ENCODE results near the gene ELMO1. TPM values are rescaled to one million over a fixed set of nuclear protein-coding genes. Genes with fewer than 3 reads are reported as not detected.

ELMO1 gene
- total RNA-seq, 6 donors from 2014 or later, result 51.4 to 204 (median 73.7) TPM

GRCh38 chr7:37364856-37365255, 83.8 kb downstream of the ELMO1 start:
- Histone ChIP-seq H3K27ac (no peak overlapping the region), H3K4me1 (peaks cover 0 to 10% (median 6%) of the 10 kb centered on the region in 4 donors), H3K27me3 (no peaks in the 10 kb centered on the region), H3K4me3 (no peak overlapping the region), H3K36me3 (no peaks in the 10 kb centered on the region), H3K9me3 (no peaks in the 10 kb centered on the region)
- TF ChIP-seq POLR2AphosphoS5 (IDR thresholded peaks at IDR 0.05) (no peak), EP300 (IDR thresholded peaks at IDR 0.05) (no peak), CTCF (IDR thresholded peaks at IDR 0.05) (no peak), POLR2A (IDR thresholded peaks at IDR 0.05) (no peak)
- WGBS, 2 donors, result 84 to 88% methylated on average over 8 of the region's 8 CpGs
- no peak for DNase-seq
- no peak for ATAC-seq (ENCODE audit: low FRiP score in 2 of 2)

- Histone ChIP-seq H3K4me1 (peaks cover 0 to 10% (median 6%) of the 10 kb centered on the region in 4 donors), H3K27ac (no peak overlapping the region)
Measured at GRCh38 chr7:37363536-37364491, 84.8 kb downstream of the ELMO1 start.

GRCh38 chr7:37362802-37363201, 85.9 kb downstream of the ELMO1 start:
- Histone ChIP-seq H3K27me3 (no peaks in the 10 kb centered on the region), H3K4me3 (no peak overlapping the region), H3K9me3 (no peaks in the 10 kb centered on the region), H3K4me1 (peaks cover 1 to 12% (median 8%) of the 10 kb centered on the region in 4 donors), H3K27ac (no peak overlapping the region), H3K36me3 (no peaks in the 10 kb centered on the region)
- 81 to 91% methylated on average over 2 of the region's 2 CpGs for WGBS, 2 donors
- no peak for TF ChIP-seq POLR2A (IDR thresholded peaks at IDR 0.05)
- no peak for TF ChIP-seq EP300 (IDR thresholded peaks at IDR 0.05)
- TF ChIP-seq POLR2AphosphoS5 (IDR thresholded peaks at IDR 0.05), result no peak
- TF ChIP-seq CTCF (IDR thresholded peaks at IDR 0.05), result no peak
- no peak for DNase-seq
- no peak for ATAC-seq (ENCODE audit: low FRiP score in 2 of 2)

More at GRCh38 chr7:37363536-37364491, 84.8 kb downstream of the ELMO1 start:
- WGBS, 2 donors, result 83 to 91% methylated on average over 3 of the region's 3 CpGs
- H3K27me3 ChIP-seq, result no peaks in the 10 kb centered on the region
- H3K9me3 ChIP-seq, result no peaks in the 10 kb centered on the region
- TF ChIP-seq POLR2A (IDR thresholded peaks at IDR 0.05), result no peak
- TF ChIP-seq POLR2AphosphoS5 (IDR thresholded peaks at IDR 0.05), result no peak
- TF ChIP-seq EP300 (IDR thresholded peaks at IDR 0.05), result no peak
- TF ChIP-seq CTCF (IDR thresholded peaks at IDR 0.05), result no peak
- DNase-seq (no peak), ATAC-seq (ENCODE audit: low FRiP score in 2 of 2) (peak in 1 of 2 donors; percentile 64)
- H3K4me3 ChIP-seq, result no peak overlapping the region
- H3K36me3 ChIP-seq, result no peaks in the 10 kb centered on the region

GRCh38 chr7:37360484-37360883, 88.2 kb downstream of the ELMO1 start:
- 80 to 86% methylated on average over 2 of the region's 2 CpGs for WGBS, 2 donors
- Histone ChIP-seq H3K4me1 (peaks cover 6 to 14% (median 8%) of the 10 kb centered on the region in 4 donors), H3K4me3 (no peak overlapping the region), H3K9me3 (no peaks in the 10 kb centered on the region), H3K36me3 (no peaks in the 10 kb centered on the region), H3K27me3 (no peaks in the 10 kb centered on the region), H3K27ac (no peak overlapping the region)
- TF ChIP-seq POLR2A (IDR thresholded peaks at IDR 0.05) (no peak), EP300 (IDR thresholded peaks at IDR 0.05) (no peak), POLR2AphosphoS5 (IDR thresholded peaks at IDR 0.05) (no peak), CTCF (IDR thresholded peaks at IDR 0.05) (no peak)
- ATAC-seq (ENCODE audit: low FRiP score in 2 of 2) (no peak), DNase-seq (no peak)
